ENCODE measurements around the gene MFNG.
A peak's percentile ranks its signal among the peaks of the same experiment; 100 is the strongest.

Gene MFNG

GRCh38 chr22:37511395-37512104, 25.4 kb upstream of the MFNG start:
- DNase-seq: no peak

GRCh38 chr22:37510091-37510490, 23.9 kb upstream of the MFNG start:
- DNase-seq: no peak

GRCh38 chr22:37509059-37509860, 23.1 kb upstream of the MFNG start:
- DNase-seq: no peak

- no peak for DNase-seq
These were observed 22.3 kb upstream of the MFNG start for GRCh38 chr22:37508431-37508992.

GRCh38 chr22:37507731-37508130, 21.5 kb upstream of the MFNG start:
- no peak for DNase-seq

- DNase-seq: no peak
These were observed 19.8 kb upstream of the MFNG start for GRCh38 chr22:37505989-37506388.

- DNase-seq: no peak
These were observed 19.4 kb upstream of the MFNG start for GRCh38 chr22:37505565-37505964.

- no peak for DNase-seq
These were observed 18.8 kb upstream of the MFNG start for GRCh38 chr22:37504964-37505363.

- no peak for DNase-seq
These were observed 17.7 kb upstream of the MFNG start for GRCh38 chr22:37503850-37504249.

GRCh38 chr22:37503183-37503683, 17.0 kb upstream of the MFNG start:
- DNase-seq: no peak

- DNase-seq: no peak
These were observed 16.4 kb upstream of the MFNG start for GRCh38 chr22:37502342-37503182.

- DNase-seq: no peak
These were observed 15.6 kb upstream of the MFNG start for GRCh38 chr22:37501610-37502341.

- no peak for DNase-seq
These were observed 14.8 kb upstream of the MFNG start for GRCh38 chr22:37500745-37501609.

GRCh38 chr22:37499789-37500540, 13.8 kb upstream of the MFNG start:
- DNase-seq: no peak

- no peak for DNase-seq
These were observed 13.0 kb upstream of the MFNG start for GRCh38 chr22:37499027-37499707.

- DNase-seq: peak; percentile 81
These were observed 12.2 kb upstream of the MFNG start for GRCh38 chr22:37498289-37498909.

- DNase-seq: no peak
These were observed 10.9 kb upstream of the MFNG start for GRCh38 chr22:37497062-37497599.

- no peak for DNase-seq
These were observed 10.5 kb upstream of the MFNG start for GRCh38 chr22:37496651-37497050.

- no peak for DNase-seq
These were observed 7.8 kb upstream of the MFNG start for GRCh38 chr22:37493979-37494378.
